ENCODE results near the gene PRIM1. TPM values are rescaled to one million over a fixed set of nuclear protein-coding genes. Genes with fewer than 3 reads are reported as not detected.
A peak's percentile ranks its signal among the peaks of the same experiment; 100 is the strongest.
"Not testable (repeated sequence)": the region's sequence is repeated elsewhere in the genome, so short reads cannot be mapped to it uniquely, and the experiment has no call there.

PRIM1 gene
- total RNA-seq (10 to 100 TPM in 3 of 5 donors, 1 to 10 TPM in 1, not detected in 1; 5.2 to 45.5 (median 16.8) TPM), polyA plus RNA-seq (1 to 10 TPM; 4.3 to 5.7 (median 5.0) TPM)
- long read RNA-seq, donor 1 = 0 reads
- long read RNA-seq, donor 2, partial matches to known transcripts = 0 of 1 reads
- long read RNA-seq, donor 2, other reads (novel, unspliced or antisense) = 0 of 1 reads
- long read RNA-seq, donor 3, partial matches to known transcripts = 0 of 3 reads
- long read RNA-seq, donor 3, other reads (novel, unspliced or antisense) = 0 of 3 reads
- long read RNA-seq, donor 4 = 0 reads
- long read RNA-seq, donor 5, partial matches to known transcripts = 0 of 1 reads
- long read RNA-seq, donor 5, other reads (novel, unspliced or antisense) = 0 of 1 reads
- long read RNA-seq, donor 6, partial matches to known transcripts = 0 of 4 reads
- long read RNA-seq, donor 6, other reads (novel, unspliced or antisense) = 0 of 4 reads
- long read RNA-seq, donor 7, partial matches to known transcripts = 6 of 9 reads
- long read RNA-seq, donor 7, other reads (novel, unspliced or antisense) = 0 of 9 reads
- long read RNA-seq, donor 8, partial matches to known transcripts = 5 of 8 reads
- long read RNA-seq, donor 8, other reads (novel, unspliced or antisense) = 0 of 8 reads
- long read RNA-seq, donor 9, partial matches to known transcripts = 6 of 9 reads
- long read RNA-seq, donor 9, other reads (novel, unspliced or antisense) = 0 of 9 reads
- long read RNA-seq, donor 10, partial matches to known transcripts = 0 of 2 reads
- long read RNA-seq, donor 10, other reads (novel, unspliced or antisense) = 0 of 2 reads

- intact Hi-C loops (cut with DNase I; ENCODE audit: low total_unique reads) = no loop called here
- H3K27me3 ChIP-seq = no peaks in the 10 kb centered on the region
- WGBS, 5 donors = 0 to 1% (median 0%) methylated on average over 47 to 64 of the region's 64 CpGs
- H3K27ac ChIP-seq = peak within 1 kb of the TSS; percentile 69 to 89 (median 82)
- H3K36me3 ChIP-seq = peaks cover 0 to 14% (median 11%) of the 10 kb centered on the region in 4 donors
- H3K4me3 ChIP-seq = peak within 1 kb of the TSS; percentile 57 to 91 (median 76)
- TF ChIP-seq CTCF (IDR thresholded peaks at IDR 0.05) (peak in 5 of 7 experiments; percentile 9 to 51 (median 36)), EP300 (IDR thresholded peaks at IDR 0.05) (no peak), POLR2A (IDR thresholded peaks at IDR 0.05) (no peak), POLR2AphosphoS5 (IDR thresholded peaks at IDR 0.05) (peak; percentile 15 to 49 (median 28))
- H3K4me1 ChIP-seq = peaks cover 7 to 26% (median 13%) of the 10 kb centered on the region in 4 donors
- peak; percentile 86 to 95 for DNase-seq
- H3K9me3 ChIP-seq = no peaks in the 10 kb centered on the region
These were observed at the start of gene PRIM1 for GRCh38 chr12:56751712-56752598. TSS of gene PRIM1 (minus strand) at chr12:56752323. CDS start at chr12:56752298, 25 bp downstream.

- no peak overlapping the region for H3K27ac ChIP-seq
- H3K36me3 ChIP-seq = no peaks in the 10 kb centered on the region
- no peaks in the 10 kb centered on the region for H3K27me3 ChIP-seq
- TF ChIP-seq CTCF (IDR thresholded peaks at IDR 0.05) (no peak), EP300 (IDR thresholded peaks at IDR 0.05) (no peak), POLR2AphosphoS5 (IDR thresholded peaks at IDR 0.05) (no peak), POLR2A (IDR thresholded peaks at IDR 0.05) (no peak)
- DNase-seq = no peak
- no peak overlapping the region for H3K4me3 ChIP-seq
- no peaks in the 10 kb centered on the region for H3K9me3 ChIP-seq
- peaks cover 0 to 3% (median 0%) of the 10 kb centered on the region in 4 donors for H3K4me1 ChIP-seq
- intact Hi-C loops (cut with DNase I; ENCODE audit: low total_unique reads) = no loop called here
These were observed 48.1 kb upstream of the PRIM1 start for GRCh38 chr12:56800221-56800620.

GRCh38 chr12:56799345-56799744, 47.2 kb upstream of the PRIM1 start:
- intact Hi-C loops (cut with DNase I; ENCODE audit: low total_unique reads); DNase-seq; H3K4me3 ChIP-seq; H3K36me3 ChIP-seq; H3K4me1 ChIP-seq; H3K9me3 ChIP-seq; H3K27me3 ChIP-seq; H3K27ac ChIP-seq: not testable (repeated sequence)
- WGBS, 5 donors = 87 to 91% (median 89%) methylated on average over 6 of the region's 6 CpGs

- DNase-seq; H3K4me3 ChIP-seq; H3K9me3 ChIP-seq; H3K27ac ChIP-seq; H3K36me3 ChIP-seq; intact Hi-C loops (cut with DNase I; ENCODE audit: low total_unique reads); H3K4me1 ChIP-seq; H3K27me3 ChIP-seq: not testable (repeated sequence)
- 94 to 96% (median 95%) methylated on average over 12 to 26 of the region's 27 CpGs; no CpG with 5 or more reads in 1 of the 5 donors for WGBS, 5 donors
These were observed 43.7 kb upstream of the PRIM1 start for GRCh38 chr12:56795791-56796190.

- H3K9me3 ChIP-seq; H3K36me3 ChIP-seq; H3K4me3 ChIP-seq; H3K27me3 ChIP-seq; H3K4me1 ChIP-seq; intact Hi-C loops (cut with DNase I; ENCODE audit: low total_unique reads); H3K27ac ChIP-seq: not testable (repeated sequence)
- WGBS, 5 donors = 32 to 57% (median 41%) methylated on average over 9 to 13 of the region's 13 CpGs
- DNase-seq = peak in 1 of 2 donors; percentile 37
These were observed 43.0 kb upstream of the PRIM1 start for GRCh38 chr12:56795046-56795562.

GRCh38 chr12:56793124-56793523, 41.0 kb upstream of the PRIM1 start:
- H3K36me3 ChIP-seq; intact Hi-C loops (cut with DNase I; ENCODE audit: low total_unique reads): not testable (repeated sequence)

More at GRCh38 chr12:56793124-56793523, 41.0 kb upstream of the PRIM1 start:
- not testable (repeated sequence) for H3K27ac ChIP-seq, H3K9me3 ChIP-seq, DNase-seq, H3K4me3 ChIP-seq, H3K4me1 ChIP-seq, H3K27me3 ChIP-seq
- 92 to 96% (median 92%) methylated on average over 7 of the region's 7 CpGs for WGBS, 5 donors

Data from stomach (tissue), 19 donors.